HG02884 (cell line): ENCODE data around the gene IWS1.
"Not testable (repeated sequence)": the region's sequence is repeated elsewhere in the genome, so short reads cannot be mapped to it uniquely, and the experiment has no call there.

Source experiments
- ATAC-seq: cut with Tn5 transposase; IDR thresholded peaks from one replicate; pipeline ENCODE4 v1.9.1; 2021; ENCODE audit warnings: mild to moderate bottlenecking, moderate library complexity; ENCODE audit not compliant: unreplicated experiment

IWS1 gene

DNA sequence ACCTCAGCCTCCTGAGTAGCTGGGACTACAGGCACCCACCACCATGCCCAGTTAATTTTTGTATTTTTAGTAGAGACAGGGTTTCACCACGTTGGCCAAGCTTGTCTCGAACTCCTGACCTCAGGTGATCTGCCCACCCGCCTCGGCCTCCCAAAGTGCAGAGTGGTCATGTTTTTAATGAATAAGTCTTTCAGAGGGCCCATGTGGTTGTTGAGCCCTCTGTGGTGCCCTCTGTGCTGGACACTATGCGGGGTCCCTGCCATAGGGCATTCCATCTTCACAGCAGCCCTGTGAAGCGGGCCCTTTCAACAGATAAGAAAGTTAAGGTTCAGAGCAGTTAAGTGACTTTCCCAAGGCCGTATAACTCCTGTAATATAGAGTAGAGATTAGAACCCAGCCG is 35.1 kb upstream of the IWS1 start:
- no peak for ATAC-seq

DNA sequence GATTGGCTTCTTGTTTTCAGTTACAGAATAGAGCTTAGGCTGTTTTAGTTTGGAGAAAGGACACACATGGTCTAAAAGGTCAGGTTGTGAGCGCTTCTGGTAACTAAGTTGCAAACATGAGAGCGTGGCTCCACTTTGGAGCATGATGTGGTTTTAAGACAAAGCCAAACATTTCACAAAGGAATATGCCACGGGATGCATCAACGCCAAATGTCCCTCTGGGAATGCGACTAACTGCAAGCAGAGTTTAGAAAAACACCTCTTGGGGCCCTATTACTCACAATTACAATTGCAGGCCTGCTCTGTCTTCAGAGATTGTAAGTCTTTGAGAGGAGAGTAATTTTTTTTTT is 34.6 kb upstream of the IWS1 start:
- ATAC-seq: no peak

DNA sequence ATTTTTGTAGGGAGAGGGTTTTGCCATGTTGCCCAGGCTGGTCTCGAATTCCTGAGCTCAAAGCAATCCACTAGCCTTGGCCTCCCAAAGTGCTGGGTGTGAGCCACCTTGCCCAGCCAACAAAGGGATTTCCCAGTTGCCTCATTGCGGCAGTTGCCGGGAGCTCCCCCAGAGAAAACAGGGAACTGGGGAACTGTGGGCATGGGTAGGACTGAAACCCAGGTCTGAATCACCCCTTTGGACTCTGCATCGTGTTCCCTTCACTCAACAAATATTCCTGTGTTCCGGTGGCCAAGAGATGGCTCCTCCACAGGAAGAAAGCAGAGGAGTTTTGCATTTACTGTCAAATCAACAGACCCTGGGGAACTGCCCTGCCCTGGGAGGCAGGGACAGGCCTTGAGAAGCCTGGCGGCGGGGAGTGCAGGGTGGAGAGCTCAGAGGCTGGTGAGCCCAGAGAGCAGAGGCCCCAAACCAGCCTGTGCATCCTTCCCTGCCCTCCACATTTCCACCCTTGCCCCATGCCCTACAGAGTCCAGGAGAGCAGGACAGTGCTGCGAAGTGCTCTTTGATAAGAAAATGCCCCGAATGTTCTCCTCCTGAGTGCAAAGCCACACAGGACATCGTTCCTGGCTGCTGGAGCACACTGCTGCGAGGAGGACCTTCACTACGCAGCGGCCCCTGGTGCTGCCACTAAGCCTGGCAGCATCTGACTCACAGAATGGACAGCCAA is 34.1 kb upstream of the IWS1 start:
- ATAC-seq: no peak

DNA sequence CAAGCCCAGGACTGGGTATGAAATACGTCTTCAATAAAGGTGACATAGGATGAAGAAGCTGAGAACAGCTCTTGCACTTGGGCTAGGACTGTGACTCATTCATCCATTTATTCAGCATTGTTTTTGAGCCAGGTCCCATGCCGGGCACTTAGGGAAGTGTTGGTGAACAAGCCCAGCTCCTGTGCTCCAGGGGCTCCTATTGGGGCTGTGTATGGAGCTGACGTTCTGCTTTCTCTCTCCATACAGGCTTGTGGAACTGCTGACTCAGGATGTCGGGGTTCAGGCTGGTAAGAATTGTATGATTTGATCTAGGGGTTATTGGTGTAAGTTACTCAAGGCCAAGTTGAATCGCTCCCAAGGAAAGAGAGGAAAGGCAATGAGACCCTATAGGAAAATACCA is 33.2 kb upstream of the IWS1 start:
- ATAC-seq: no peak

DNA sequence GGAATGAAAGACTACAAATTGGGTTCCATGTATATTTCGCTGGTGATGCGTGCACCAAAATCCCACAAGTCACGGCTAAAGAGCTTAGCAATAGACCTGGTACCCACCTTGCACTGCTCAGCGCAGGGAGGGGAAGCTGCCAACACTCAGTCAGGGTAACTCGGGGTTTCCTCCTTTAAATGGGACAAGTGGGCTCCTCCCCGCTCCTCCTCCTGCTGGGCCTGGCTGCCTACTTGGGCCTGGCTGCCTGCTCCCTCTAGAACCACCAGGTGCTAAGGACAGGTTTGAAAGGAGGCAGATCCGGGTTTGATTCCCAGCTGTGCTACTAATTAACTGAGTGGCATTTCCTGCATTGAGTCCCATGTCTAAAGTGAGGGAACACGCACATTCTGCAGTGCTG is 32.6 kb upstream of the IWS1 start:
- no peak for ATAC-seq

DNA sequence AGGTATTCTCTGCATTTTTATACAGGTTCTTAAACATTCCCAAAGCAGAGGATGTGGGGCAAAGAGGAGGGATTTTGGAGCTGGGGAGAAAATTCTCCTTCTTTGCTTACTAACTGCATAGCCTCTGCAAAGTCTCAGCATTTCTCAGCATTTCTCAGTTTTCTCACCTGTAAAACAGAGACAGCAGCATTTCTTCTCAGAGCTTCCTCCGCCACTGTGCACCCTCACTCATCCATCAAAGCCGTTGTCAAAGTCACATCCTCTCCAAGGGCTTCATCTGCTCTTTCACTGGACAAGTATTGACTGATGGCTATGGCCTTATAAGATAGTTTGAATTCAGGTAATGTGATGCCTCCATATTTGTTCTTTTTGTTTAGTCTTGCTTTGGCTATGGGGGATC is 26.6 kb upstream of the IWS1 start:
- ATAC-seq: no peak

DNA sequence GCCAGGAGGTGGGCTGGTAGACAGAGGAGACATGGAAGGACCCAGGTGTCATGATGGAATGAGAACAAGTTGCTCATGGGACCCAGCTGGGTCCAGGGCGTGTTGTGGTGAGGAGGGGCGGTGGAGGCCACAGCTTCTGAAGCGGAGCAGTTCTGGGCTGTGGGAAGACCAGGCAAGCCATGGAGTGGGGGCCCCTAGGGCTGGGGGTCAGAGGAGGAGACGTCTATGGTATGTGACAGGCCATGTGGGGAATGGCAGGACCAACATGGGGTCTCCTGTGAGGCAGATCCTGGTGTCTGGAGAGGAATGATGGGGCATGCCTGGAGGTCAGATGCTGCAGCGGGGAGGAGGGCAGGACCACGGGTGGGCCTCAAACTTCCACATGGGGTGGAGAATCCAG is 26.0 kb upstream of the IWS1 start:
- ATAC-seq: no peak

DNA sequence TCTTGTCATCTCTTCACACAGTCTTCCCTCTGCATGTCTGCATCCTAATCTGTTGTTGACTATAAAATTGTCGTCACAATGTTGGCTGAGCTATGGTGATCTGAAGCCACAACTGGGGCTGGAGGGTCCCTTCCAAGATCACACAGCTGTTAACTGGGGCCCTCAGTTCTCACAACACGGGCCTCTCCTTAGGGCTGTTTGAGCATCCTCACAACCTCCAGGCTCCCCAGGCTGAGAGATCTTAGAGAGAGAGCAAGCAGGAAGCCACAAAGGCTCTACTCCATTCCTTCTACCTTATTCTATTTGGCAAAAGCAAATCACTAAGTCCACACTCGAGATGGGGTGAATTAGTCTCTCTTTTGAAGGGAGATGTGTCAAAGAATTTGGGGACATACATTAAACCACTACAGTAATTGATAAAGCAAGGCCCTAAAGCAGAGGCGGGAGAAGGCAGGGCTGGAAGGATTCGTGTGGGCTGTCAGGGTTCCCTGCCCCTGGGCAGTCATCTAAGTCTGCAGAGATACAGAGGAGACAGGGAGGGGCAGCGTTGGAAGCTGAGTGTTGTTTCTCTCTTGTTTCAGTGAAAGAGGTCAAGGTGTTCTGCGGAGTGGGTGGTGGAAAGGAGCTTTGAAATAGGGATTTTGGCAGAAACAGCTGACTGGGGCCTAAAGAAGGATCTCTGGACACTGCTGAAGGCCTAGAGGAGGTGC is 25.1 kb upstream of the IWS1 start:
- no peak for ATAC-seq

DNA sequence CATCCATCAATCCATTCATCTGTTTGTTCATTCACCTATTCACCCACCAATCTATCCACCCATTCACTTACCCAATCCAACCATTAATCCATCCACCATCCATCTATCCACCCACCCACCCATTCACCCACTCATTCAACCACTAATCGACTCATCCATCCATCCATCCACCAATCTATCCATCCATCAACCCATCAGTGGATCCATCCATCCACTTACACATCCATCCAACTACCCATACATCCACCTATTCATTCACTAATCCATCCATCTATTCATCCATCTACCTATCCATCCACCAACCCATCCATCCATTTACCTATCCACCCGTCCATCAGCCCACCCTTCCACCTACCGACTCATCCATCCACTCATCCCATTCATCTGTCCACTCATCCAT is 20.5 kb upstream of the IWS1 start:
- no peak for ATAC-seq

DNA sequence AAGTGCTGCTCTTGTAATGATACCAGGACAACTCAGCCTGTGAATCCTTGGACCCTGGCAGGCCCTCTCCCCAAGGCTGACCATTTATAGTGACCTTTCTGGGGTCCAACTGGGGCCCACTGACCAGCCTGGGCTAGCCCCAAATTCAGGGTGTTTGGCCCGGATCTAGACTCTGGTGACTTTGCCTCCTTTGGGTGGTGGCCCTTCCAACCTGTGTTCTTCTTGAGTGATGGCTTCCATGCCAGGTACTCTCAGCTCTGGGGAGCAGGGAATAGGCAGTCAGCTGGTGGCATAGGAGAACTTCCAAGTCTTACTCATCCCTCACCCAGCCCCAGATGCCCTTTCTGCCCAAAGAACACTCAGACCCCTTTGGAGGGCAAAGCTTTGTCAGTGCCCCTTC is 19.5 kb upstream of the IWS1 start:
- ATAC-seq: no peak

DNA sequence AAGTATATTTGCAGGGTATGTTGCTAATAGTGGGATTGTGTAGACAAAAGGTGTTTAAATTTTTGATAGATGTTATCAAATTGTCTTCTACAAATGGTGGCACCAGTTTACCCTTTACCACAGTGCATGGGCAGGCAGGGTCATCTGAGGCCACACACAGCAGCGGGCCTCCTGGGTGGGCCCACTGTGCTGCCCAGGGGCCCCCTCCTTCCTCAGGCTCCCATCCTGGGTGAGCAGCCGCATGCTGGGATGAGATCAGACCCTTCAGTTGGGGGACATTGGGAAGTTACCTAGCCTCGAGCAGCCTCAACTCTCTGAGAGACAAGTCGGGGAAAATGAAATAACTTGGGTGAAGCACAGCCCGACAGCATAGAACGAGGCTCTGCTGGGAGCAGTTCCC is 18.9 kb upstream of the IWS1 start:
- no peak for ATAC-seq

DNA sequence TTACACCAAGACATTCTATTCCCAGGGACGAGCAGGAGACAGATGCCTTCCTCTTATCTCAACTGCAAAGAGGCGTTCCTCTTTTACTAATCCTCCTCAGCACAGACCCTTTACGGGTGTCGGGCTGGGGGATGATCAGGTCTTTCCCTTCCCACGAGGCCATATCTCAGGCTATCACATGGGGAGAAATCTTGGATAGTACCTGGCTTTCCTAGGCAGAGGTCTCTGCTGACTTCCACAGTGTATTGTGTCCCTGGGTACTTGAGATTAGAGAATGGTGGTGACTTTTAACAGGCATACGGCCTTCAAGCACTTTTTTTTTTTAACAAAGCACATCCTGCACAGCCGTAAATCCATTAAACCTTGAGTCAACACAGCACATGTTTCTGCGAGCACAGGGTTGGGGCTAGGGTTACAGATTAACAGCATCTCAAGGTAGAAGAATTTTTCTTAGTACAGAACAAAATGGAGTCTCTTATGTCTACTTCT is 16.8 kb upstream of the IWS1 start:
- not testable (repeated sequence) for ATAC-seq

DNA sequence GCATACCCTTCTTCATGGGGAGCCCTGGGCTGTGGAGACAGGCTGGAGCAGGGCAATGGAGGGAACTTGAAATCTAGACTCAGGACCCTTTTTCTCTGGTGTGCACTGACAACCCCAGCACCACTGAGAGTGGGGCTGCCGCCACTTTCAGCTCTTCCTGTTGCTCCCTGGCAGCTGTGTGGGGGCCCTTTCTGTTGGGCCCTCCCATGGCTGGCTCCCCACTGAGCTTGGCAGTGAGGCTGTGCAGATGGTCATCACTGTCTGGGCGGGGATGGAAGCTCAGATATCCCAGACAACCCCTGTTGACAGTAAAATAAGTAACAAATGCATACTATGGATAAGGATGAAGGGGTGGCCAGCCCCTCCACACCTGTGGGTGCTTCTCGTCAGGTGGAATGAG is 15.9 kb upstream of the IWS1 start:
- ATAC-seq: no peak

DNA sequence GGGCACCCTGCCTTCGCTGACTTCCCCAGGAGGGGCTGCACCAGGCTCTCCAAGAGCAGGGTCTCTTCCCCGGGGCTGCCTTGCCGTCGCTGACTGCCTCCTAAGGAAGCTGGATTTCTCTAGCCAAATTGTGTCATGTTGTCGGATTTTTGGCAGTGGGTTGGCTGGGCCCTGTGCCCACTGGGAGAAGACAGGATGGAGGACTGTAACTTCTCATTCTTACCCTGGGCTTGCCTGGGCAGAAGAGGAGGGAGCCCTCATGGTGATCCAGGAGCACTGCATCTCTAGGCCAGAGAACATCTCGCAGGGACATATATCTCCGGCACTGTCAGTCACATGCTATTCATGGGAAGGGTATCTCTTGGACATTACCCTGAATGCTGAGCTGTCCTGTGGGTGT is 15.5 kb upstream of the IWS1 start:
- ATAC-seq: no peak

DNA sequence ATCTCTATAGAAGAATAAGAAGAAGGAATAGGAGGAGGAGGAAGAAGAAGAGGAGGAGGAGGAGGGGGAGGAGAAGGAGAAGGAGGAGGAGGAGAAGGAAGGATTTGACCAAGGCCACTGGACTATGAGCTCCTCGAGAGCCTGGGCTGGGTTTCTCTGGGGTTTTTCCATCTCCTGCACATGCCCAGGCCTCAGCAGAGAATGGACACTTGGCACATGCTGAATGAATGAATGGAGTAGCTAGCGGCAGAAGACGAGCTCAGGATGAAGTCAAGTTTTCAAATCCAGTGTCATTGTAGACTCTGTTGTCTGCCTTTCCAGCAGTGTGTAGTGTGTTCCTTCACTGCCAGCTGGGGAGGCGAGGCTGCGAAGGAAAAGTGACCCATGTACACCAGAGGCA is 11.4 kb upstream of the IWS1 start:
- ATAC-seq: no peak

DNA sequence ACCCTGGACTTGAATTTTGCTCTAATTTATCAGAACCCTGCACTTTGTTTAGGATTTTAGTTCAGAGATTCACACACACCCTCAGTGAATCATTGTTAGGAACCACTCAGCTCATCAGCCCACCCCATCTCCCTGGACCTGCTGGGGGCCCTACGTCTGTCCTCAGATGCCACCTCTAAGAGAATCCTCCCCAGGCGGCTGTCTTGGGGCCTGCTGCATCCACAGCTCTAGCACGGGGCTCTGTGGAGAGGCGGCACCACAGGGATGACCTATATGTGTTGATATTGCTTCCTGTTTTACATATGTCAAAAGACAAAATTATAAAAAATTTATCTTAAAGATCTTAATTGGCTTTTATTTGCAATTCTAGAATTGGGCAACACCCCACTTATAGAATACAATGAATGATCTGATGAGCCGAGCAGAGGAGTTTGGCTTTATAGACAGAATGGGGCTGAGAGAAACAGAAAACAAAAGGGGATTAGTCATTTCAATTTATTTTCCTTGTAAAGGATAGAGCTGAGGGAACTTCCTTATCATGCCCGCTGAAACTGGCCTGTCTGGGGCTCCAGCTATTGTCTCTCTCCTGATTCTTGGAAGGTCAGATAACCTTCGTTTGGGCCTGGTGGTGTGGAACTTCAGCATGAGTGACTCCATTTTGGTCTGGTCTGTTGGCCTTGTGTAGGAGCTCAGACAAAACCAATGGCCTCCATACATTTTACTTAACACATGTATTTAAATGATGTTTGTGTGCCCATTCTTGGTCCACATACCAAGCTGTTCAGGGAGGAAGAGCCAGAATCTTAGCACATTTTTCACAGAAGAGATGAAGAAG is 10.6 kb upstream of the IWS1 start:
- ATAC-seq: no peak

DNA sequence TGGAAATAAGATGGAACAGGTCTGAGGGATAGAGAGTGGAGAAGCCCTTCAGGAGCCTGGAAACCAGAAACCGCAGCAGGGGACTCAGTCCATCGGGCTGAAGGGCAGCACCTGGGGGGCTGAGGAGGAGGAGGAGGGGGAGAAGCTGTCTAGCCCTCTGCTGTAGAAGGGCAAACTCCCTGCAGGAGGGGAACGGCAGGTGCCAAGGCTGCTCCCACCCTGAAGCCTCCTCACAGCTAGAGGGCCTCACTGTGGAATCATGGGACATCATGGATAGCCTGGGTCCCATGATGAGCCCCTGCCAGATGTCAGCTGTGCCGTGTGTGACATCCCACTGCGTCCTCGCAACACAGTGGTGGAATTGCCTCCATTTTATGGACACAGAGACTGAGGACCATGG is 9.6 kb upstream of the IWS1 start:
- ATAC-seq: no peak

DNA sequence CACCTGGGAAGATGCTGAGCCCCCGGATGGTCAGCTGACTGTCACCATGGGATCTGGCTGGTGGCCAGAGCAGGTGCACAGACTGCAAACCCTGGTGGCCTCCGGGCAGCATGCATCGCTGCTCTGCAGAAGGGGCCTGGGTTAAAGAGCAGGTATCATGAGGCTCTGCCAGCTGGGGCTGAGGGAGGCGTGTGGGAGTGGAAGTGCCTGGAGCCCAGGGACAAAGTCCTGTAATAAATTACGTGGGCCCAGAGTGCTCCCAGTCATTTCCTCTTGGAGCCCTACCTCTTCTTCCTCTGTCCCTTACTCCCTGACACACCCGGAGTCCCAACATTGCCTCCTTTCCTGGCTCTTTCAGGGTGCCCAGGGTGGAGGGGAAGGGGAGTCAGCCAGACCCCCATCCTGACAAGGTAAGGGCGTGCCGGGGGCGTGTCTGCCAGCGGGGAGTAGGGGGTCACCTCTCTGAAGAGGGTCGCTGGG is 9.2 kb upstream of the IWS1 start, which contains the start of gene MYO7B:
MYO7B (plus strand) TSS at position 262 of the 480 bp plus-strand sequence. CDS start 24,040 bp downstream, outside the sequence.
- ATAC-seq: no peak

DNA sequence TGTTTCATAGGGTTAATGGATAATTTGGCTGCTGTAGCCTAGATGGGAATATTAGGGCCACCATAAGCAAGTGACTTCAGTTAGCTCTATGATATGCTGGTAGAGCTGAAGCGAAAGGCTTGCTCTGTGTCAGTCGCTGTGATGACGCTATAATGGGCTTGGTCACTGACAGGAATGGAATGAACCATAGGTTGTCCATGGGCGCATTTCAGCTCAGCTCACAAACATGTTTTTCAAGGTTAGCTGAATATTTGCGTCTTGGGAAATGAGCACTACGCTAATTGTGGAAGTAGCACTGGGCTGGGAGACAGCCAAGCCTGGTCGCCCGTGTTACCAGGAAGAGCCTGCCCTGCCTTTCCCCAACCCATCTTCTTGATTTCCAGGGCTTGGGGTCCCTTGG is 6.0 kb upstream of the IWS1 start:
- ATAC-seq: no peak

DNA sequence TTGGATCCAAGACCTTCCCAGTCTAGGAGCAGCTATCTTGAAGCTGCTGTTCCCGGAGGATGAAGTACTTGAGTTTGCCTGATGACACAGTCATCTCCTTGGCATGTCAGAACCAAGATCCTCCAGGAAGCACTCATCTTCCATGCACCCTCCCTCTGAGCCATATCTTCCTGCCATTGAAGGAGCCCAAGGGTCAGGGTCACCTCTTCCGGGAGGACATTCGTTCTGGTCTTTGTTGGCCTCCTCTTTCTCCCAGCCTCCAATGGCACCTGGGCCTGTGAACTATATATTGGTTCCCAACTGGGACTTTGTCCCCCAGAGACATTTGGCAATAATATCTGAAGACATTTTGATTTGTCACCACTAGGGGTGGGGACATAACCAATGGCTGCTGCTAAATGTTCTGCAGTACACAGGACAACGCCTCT is 4.9 kb upstream of the IWS1 start:
- ATAC-seq: no peak
